IMR-90 (cell line): ENCODE measurements around the gene TXNL4B. TPM values are rescaled to one million over a fixed set of nuclear protein-coding genes. Genes with fewer than 3 reads are reported as not detected.

Source experiments
- ATAC-seq: fragments of 200-7000 bp; cut with Tn5 transposase; 2 replicates; pipeline ENCODE4 v1.9.1; 2020; ENCODE audit warnings: low read depth, mild to moderate bottlenecking, moderate library complexity
- BruUV-seq: library from RNA; stranded (reverse); fragments of 400-500 nt; replicated peaks from 2 replicates; lab custom pipeline; 2021; lab: Mats Ljungman, UMichigan
- CTCF ChIA-PET: fragments of 300-600 bp; formaldehyde crosslinking; extraction: SDS; loops from one replicate; lab custom pipeline; 2021; ENCODE audit warnings: antibody characterized with exemption; lab: Yijun Ruan, JAX
- POLR2A ChIA-PET: fragments of 300-600 bp; sonication (Branson Sonifier 250); formaldehyde crosslinking; loops from one replicate; lab custom pipeline; 2022; ENCODE audit warnings: antibody characterized with exemption; ENCODE audit not compliant: unreplicated experiment; lab: Charles Lee
- DNase-seq: peaks from one replicate; pipeline ENCODE4 v3.0.0; 2013
- H2AFZ ChIP-seq: replicated peaks from 2 replicates; pipeline ENCODE3; 2013; ENCODE audit warnings: low read length, mild to moderate bottlenecking; ENCODE audit not compliant: poor library complexity
- H2AK5ac ChIP-seq: 2 replicates; pipeline ENCODE4 v1.6.1; 2013; ENCODE audit warnings: low read depth, low read length, inconsistent platforms
- H2AK9ac ChIP-seq: replicated peaks from 2 replicates; pipeline ENCODE3; 2013; ENCODE audit warnings: mild to moderate bottlenecking, low read depth, low read length, moderate library complexity; ENCODE audit not compliant: poor library complexity
- H2BK120ac ChIP-seq: 2 replicates; pipeline ENCODE4 v1.6.1; 2013; ENCODE audit warnings: low read depth, low read length, inconsistent platforms
- H2BK15ac ChIP-seq: 3 replicates; pipeline ENCODE4 v1.6.1; 2013; ENCODE audit warnings: low read depth, low read length, inconsistent platforms
- H2BK20ac ChIP-seq: 2 replicates; pipeline ENCODE4 v1.6.1; 2013; ENCODE audit warnings: low read depth, mild to moderate bottlenecking, inconsistent platforms, low read length, moderate library complexity
- H2BK5ac ChIP-seq: 2 replicates; pipeline ENCODE4 v1.6.1; 2013; ENCODE audit warnings: mild to moderate bottlenecking, low read depth, low read length, inconsistent platforms; ENCODE audit not compliant: poor library complexity, severe bottlenecking
- H3K14ac ChIP-seq: replicated peaks from 2 replicates; pipeline ENCODE4 v1.6.1; 2013; ENCODE audit warnings: low read depth, low read length, inconsistent platforms
- H3K18ac ChIP-seq: 2 replicates; pipeline ENCODE4 v1.6.1; 2013; ENCODE audit warnings: low read depth, low read length, control low read depth
- H3K23ac ChIP-seq: 2 replicates; pipeline ENCODE4 v1.6.1; 2013; ENCODE audit warnings: low read depth, low read length, inconsistent platforms
- H3K27ac ChIP-seq: 2 replicates; pipeline ENCODE4 v1.5.1; 2013; ENCODE audit warnings: mild to moderate bottlenecking, control low read depth, low read length; ENCODE audit not compliant: insufficient read depth
- H3K27me3 ChIP-seq: 2 replicates; pipeline ENCODE4 v1.6.1; 2013; ENCODE audit warnings: low read length; ENCODE audit not compliant: control insufficient read depth, insufficient read depth
- H3K36me3 ChIP-seq: 2 replicates; pipeline ENCODE4 v1.6.1; 2013; ENCODE audit warnings: low read length, mixed read lengths; ENCODE audit not compliant: control insufficient read depth, insufficient read depth
- H3K4ac ChIP-seq: 2 replicates; pipeline ENCODE4 v1.6.1; 2013; ENCODE audit warnings: low read depth, low read length, inconsistent platforms
- H3K4me1 ChIP-seq: 2 replicates; pipeline ENCODE4 v1.6.1; 2013; ENCODE audit warnings: low read length, mixed read lengths; ENCODE audit not compliant: control insufficient read depth, insufficient read depth
- H3K4me2 ChIP-seq: 2 replicates; pipeline ENCODE4 v1.6.1; 2013; ENCODE audit warnings: low read depth, mild to moderate bottlenecking, control low read depth, low read length, moderate library complexity
- H3K4me3 ChIP-seq: 2 replicates; pipeline ENCODE4 v1.5.1; 2013; ENCODE audit warnings: low read depth, mild to moderate bottlenecking, control low read depth, low read length, moderate library complexity; ENCODE audit not compliant: insufficient read depth
- H3K56ac ChIP-seq: 2 replicates; pipeline ENCODE4 v1.6.1; 2013; ENCODE audit warnings: low read length, inconsistent platforms; ENCODE audit not compliant: insufficient read depth; ENCODE audit errors: extremely low read depth
- H3K79me1 ChIP-seq, 2 experiments: 2 replicates each; pipeline ENCODE4 v1.6.1; 2013; ENCODE audit warnings: low read length in 2 of 2, inconsistent platforms in 1 of 2, low read depth in 1 of 2
- H3K9ac ChIP-seq: 2 replicates; pipeline ENCODE4 v1.6.1; 2013; ENCODE audit warnings: low read depth, low read length, control low read depth
- H3K9me1 ChIP-seq: 2 replicates; pipeline ENCODE4 v1.6.1; 2013; ENCODE audit warnings: low read length, inconsistent platforms; ENCODE audit not compliant: insufficient read depth
- H3K9me3 ChIP-seq: 2 replicates; pipeline ENCODE4 v1.6.1; 2013; ENCODE audit warnings: low read length; ENCODE audit not compliant: control insufficient read depth, insufficient read depth
- H4K20me1 ChIP-seq: 2 replicates; pipeline ENCODE4 v1.6.1; 2013; ENCODE audit warnings: low read length, inconsistent platforms; ENCODE audit not compliant: insufficient read depth
- H4K5ac ChIP-seq: 2 replicates; pipeline ENCODE4 v1.6.1; 2013; ENCODE audit warnings: mild to moderate bottlenecking, low read depth, low read length, control low read depth
- H4K8ac ChIP-seq, 2 experiments: 2 replicates each; pipeline ENCODE4 v1.6.1; 2013; ENCODE audit warnings: low read depth in 2 of 2, low read length in 2 of 2, control low read depth in 1 of 2, inconsistent platforms in 1 of 2
- H4K91ac ChIP-seq: 2 replicates; pipeline ENCODE4 v1.6.1; 2013; ENCODE audit warnings: low read depth, low read length, inconsistent platforms; ENCODE audit not compliant: insufficient read depth
- BHLHE40 ChIP-seq: fragments of 150-350 bp; IDR thresholded peaks from 2 replicates; pipeline ENCODE4 v1.6.1; 2016; ENCODE audit warnings: mild to moderate bottlenecking, low read depth, low read length
- CEBPB ChIP-seq: IDR thresholded peaks from 2 replicates; pipeline ENCODE4 v1.6.1; 2012; ENCODE audit warnings: low read depth, low read length, improper control_type of control experiment
- FOS ChIP-seq: fragments of 150-350 bp; IDR thresholded peaks from 2 replicates; pipeline ENCODE4 v1.6.1; 2016; ENCODE audit warnings: low read depth, low read length
- MAZ ChIP-seq: IDR thresholded peaks from 2 replicates; pipeline ENCODE4 v1.6.1; 2012; ENCODE audit warnings: low read depth, mild to moderate bottlenecking, low read length, improper control_type of control experiment, moderate library complexity, borderline replicate concordance
- MXI1 ChIP-seq: IDR thresholded peaks from 2 replicates; pipeline ENCODE4 v1.6.1; 2012; ENCODE audit warnings: low read depth, mild to moderate bottlenecking, low read length, moderate library complexity, borderline replicate concordance
- POLR2A ChIP-seq: IDR thresholded peaks from 2 replicates; pipeline ENCODE4 v1.6.1; 2012; ENCODE audit warnings: mild to moderate bottlenecking, low read depth, low read length
- RAD21 ChIP-seq: IDR thresholded peaks from 2 replicates; pipeline ENCODE4 v1.6.1; 2012; ENCODE audit warnings: low read length, improper control_type of control experiment
- RCOR1 ChIP-seq: IDR thresholded peaks from 2 replicates; pipeline ENCODE4 v1.6.1; 2012; ENCODE audit warnings: mild to moderate bottlenecking, low read length, improper control_type of control experiment; ENCODE audit not compliant: insufficient replicate concordance
- RFX5 ChIP-seq: IDR thresholded peaks from 2 replicates; pipeline ENCODE4 v1.8.0; 2012; ENCODE audit warnings: low read depth, mild to moderate bottlenecking, low read length, moderate library complexity
- WGBS, 2 experiments: methylation state at CpG; one replicate each; pipeline versions ENCODE4 v1.1.5 to v1.1.7; 2013; ENCODE audit warnings: missing lambda C conversion rate in 2 of 2; ENCODE audit not compliant: insufficient read length in 1 of 2; ENCODE audit errors: extremely low coverage in 2 of 2; 5-methylcytosine and 5-hydroxymethylcytosine counted together
- dilution Hi-C: fragments of 300-500 bp; cut with HindIII; formaldehyde crosslinking; loops from one replicate; pipeline ENCODE4 v1.14.3; 2018; ENCODE audit warnings: low sequenced_read_pairs; ENCODE audit not compliant: unreplicated experiment
- in situ Hi-C: fragments of 300-500 bp; cut with MboI; formaldehyde crosslinking; loops from 3 replicates; pipeline ENCODE4 v1.14.3; 2019; ENCODE audit warnings: low sequenced_read_pairs, inconsistent platforms, mixed read lengths
- intact Hi-C: fragments of 100-400 bp; cut with micrococcal nuclease; formaldehyde crosslinking; loops from 2 replicates; pipeline ENCODE4 v1.10.0; 2022
- polyA plus RNA-seq, 3 experiments: library from polyadenylated mRNA; depleted of rRNA; stranded (reverse); fragments of >200 nt; gene quantifications; 2 replicates each; pipeline ENCODE4 v1.2.3, GENCODE V29; 2012; ENCODE audit warnings: low replicate concordance in 1 of 3
- total RNA-seq: library from RNA; depleted of rRNA; stranded (reverse); fragments of >200 nt; gene quantifications from 2 replicates; pipeline ENCODE4 v1.2.3, GENCODE V29; 2012
- TF ChIP-seq, protein P1 (sequence below): fragments of 150-350 bp; IDR thresholded peaks from 2 replicates; pipeline ENCODE4 v1.6.1; 2016; ENCODE audit warnings: low read depth, mild to moderate bottlenecking, low read length, moderate library complexity, borderline replicate concordance
- TF ChIP-seq, protein P2 (sequence below): fragments of 150-350 bp; IDR thresholded peaks from 2 replicates; pipeline ENCODE4 v1.6.1; 2017; ENCODE audit warnings: mild to moderate bottlenecking, antibody characterized with exemption, low read length, low read depth

TXNL4B gene
- total and polyA plus RNA-seq, 2 of the 4 experiments (the other 2 are of a cell fraction), result 5.4 to 8.6 TPM

DNA sequence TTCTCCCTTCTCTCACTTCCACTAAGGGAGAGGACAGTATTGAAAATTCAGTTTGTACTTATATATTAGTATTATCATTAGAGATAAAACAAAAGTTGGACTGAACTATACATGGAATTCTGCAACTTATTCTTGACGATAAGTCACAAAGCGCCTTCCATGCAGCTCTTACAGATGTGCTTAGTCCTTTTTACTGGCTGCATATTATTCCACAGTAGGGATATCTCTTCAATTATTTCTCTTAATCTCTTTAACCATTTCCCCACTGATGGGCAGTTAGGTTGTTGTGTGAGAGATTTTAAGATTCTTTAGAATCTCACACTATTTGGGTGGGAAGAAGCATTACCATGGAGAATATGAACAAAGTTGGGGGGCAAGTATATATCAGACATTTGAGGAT is 46.5 kb upstream of the TXNL4B start (continued):
- TF ChIP-seq, protein P1, sequence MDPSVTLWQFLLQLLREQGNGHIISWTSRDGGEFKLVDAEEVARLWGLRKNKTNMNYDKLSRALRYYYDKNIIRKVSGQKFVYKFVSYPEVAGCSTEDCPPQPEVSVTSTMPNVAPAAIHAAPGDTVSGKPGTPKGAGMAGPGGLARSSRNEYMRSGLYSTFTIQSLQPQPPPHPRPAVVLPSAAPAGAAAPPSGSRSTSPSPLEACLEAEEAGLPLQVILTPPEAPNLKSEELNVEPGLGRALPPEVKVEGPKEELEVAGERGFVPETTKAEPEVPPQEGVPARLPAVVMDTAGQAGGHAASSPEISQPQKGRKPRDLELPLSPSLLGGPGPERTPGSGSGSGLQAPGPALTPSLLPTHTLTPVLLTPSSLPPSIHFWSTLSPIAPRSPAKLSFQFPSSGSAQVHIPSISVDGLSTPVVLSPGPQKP, result no peak

DNA sequence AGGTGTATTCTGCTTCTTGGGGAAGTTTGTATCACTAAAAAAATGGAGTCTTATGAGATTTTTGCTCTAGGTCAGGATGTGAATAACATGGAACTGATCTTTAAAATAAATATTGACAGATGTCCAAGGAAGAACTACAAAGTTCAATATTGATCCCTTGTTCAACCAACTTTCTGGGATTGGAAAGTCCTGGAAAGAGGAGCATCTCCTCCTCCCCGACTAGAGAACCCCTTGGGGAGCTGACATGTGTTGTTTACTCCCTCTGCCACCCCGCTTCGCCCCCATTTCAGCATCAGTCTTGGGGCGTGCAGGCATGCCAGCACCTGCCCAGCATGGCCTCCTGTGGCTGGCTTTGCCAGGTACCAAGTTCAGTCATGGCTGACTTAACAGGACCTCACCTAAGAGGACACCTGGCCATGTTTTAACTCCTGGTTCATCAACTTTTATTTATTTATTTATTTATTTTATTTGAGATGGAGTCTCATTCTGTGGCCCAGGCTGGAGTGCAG is 44.7 kb upstream of the TXNL4B start:
- BruUV-seq, result no TSS peak
- H3K27me3 ChIP-seq, result no peaks in the 10 kb centered on the region; the same call in 1 of the 2 replicates
- no peak overlapping the region for H3K23ac ChIP-seq
- H3K9me1 ChIP-seq, result no peaks in the 10 kb centered on the region
- no peak overlapping the region for H2BK15ac ChIP-seq
- H2BK20ac ChIP-seq, result no peak overlapping the region
- H3K4me1 ChIP-seq, result no peaks in the 10 kb centered on the region
- ChIA-PET POLR2A (no interaction called here), CTCF (interaction anchor here (0.5 kb wide), 1 partner anchor 1517 kb away, joined by 3 read pairs; no protein-coding TSS in a partner anchor)
- H2AK9ac ChIP-seq, result no peak overlapping the region
- no peak overlapping the region for H2BK5ac ChIP-seq
- in situ Hi-C loops (no loop called here), dilution Hi-C loops (no loop called here), intact Hi-C loops (no loop called here)
- H3K9me3 ChIP-seq, result no peaks in the 10 kb centered on the region
- TF ChIP-seq POLR2A, result no peak
- TF ChIP-seq MXI1, result no peak
- TF ChIP-seq BHLHE40, result no peak
- TF ChIP-seq CEBPB, result no peak
- TF ChIP-seq RFX5, result no peak
- TF ChIP-seq FOS, result no peak
- TF ChIP-seq, protein P2, sequence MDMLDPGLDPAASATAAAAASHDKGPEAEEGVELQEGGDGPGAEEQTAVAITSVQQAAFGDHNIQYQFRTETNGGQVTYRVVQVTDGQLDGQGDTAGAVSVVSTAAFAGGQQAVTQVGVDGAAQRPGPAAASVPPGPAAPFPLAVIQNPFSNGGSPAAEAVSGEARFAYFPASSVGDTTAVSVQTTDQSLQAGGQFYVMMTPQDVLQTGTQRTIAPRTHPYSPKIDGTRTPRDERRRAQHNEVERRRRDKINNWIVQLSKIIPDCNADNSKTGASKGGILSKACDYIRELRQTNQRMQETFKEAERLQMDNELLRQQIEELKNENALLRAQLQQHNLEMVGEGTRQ, result no peak
- TF ChIP-seq RCOR1, result no peak
- TF ChIP-seq, protein P1, result no peak
- TF ChIP-seq RAD21, result no peak
- TF ChIP-seq MAZ, result no peak
- H2AK5ac ChIP-seq, result no peak overlapping the region
- H3K4me2 ChIP-seq, result no peak overlapping the region
- no peaks in the 10 kb centered on the region for H3K36me3 ChIP-seq
- no peak for DNase-seq
- H4K8ac ChIP-seq, result no peak overlapping the region
- H3K56ac ChIP-seq, result no peak overlapping the region
- H3K27ac ChIP-seq, result no peak overlapping the region
- no peaks in the 10 kb centered on the region for H3K79me1 ChIP-seq
- no peak overlapping the region for H3K14ac ChIP-seq
- no peak overlapping the region for H2BK120ac ChIP-seq
- H2AFZ ChIP-seq, result no peak overlapping the region
- H3K4me3 ChIP-seq, result no peak overlapping the region
- no peak overlapping the region for H3K4ac ChIP-seq
- no peak for ATAC-seq
- H3K18ac ChIP-seq, result no peak overlapping the region
- H3K9ac ChIP-seq, result no peak overlapping the region
- WGBS, 2 experiments, result no CpG with 5 or more reads among the region's 4 CpGs
- no peak overlapping the region for H4K91ac ChIP-seq
- H4K20me1 ChIP-seq, result no peaks in the 10 kb centered on the region
- H4K5ac ChIP-seq, result no peak overlapping the region
